HG02943 (cell line): ENCODE results near the gene HPGDS.
"Not testable (repeated sequence)": the region's sequence is repeated elsewhere in the genome, so short reads cannot be mapped to it uniquely, and the experiment has no call there.

Experiments used
- ATAC-seq: cut with Tn5 transposase; IDR thresholded peaks from one replicate; pipeline ENCODE4 v1.9.1; 2021; ENCODE audit warnings: mild to moderate bottlenecking, low read depth, moderate library complexity; ENCODE audit not compliant: unreplicated experiment

HPGDS gene

GRCh38 chr4:94332983-94333590 lies 9.5 kb downstream of the HPGDS start:
- no peak for ATAC-seq

- no peak for ATAC-seq
Measured at GRCh38 chr4:94329933-94330332, 12.7 kb downstream of the HPGDS start.

- no peak for ATAC-seq
Measured at GRCh38 chr4:94325835-94326234, 16.8 kb downstream of the HPGDS start.

- not testable (repeated sequence) for ATAC-seq
Measured at GRCh38 chr4:94319927-94320326, 22.7 kb downstream of the HPGDS start.

- no peak for ATAC-seq
Measured at GRCh38 chr4:94307231-94307871, 35.3 kb downstream of the HPGDS start.

- ATAC-seq = no peak
Measured at GRCh38 chr4:94306713-94307112, 35.9 kb downstream of the HPGDS start.

GRCh38 chr4:94305466-94306225 lies 37.0 kb downstream of the HPGDS start:
- ATAC-seq = no peak

- ATAC-seq = no peak
Measured at GRCh38 chr4:94304365-94304971, 38.2 kb downstream of the HPGDS start.

- ATAC-seq = no peak
Measured at GRCh38 chr4:94302191-94302590, 40.4 kb downstream of the HPGDS start.

- no peak for ATAC-seq
Measured at GRCh38 chr4:94298725-94299252, 43.8 kb downstream of the HPGDS start.

- not testable (repeated sequence) for ATAC-seq
Measured at GRCh38 chr4:94295473-94295872, 47.2 kb downstream of the HPGDS start.

GRCh38 chr4:94293981-94294380 lies 48.7 kb downstream of the HPGDS start:
- ATAC-seq = not testable (repeated sequence)

- no peak for ATAC-seq
Measured at GRCh38 chr4:94290245-94290644, 52.4 kb downstream of the HPGDS start.

- no peak for ATAC-seq
Measured at GRCh38 chr4:94285666-94286065, 57.0 kb downstream of the HPGDS start.

- ATAC-seq = no peak
Measured at GRCh38 chr4:94284889-94285288, 57.7 kb downstream of the HPGDS start.

GRCh38 chr4:94278781-94279180 lies 63.9 kb downstream of the HPGDS start:
- ATAC-seq = no peak

GRCh38 chr4:94277534-94277933 lies 65.1 kb downstream of the HPGDS start:
- ATAC-seq = no peak

- no peak for ATAC-seq
Measured at GRCh38 chr4:94276204-94276603, 66.4 kb downstream of the HPGDS start.

GRCh38 chr4:94274912-94275311 lies 67.7 kb downstream of the HPGDS start:
- no peak for ATAC-seq

GRCh38 chr4:94271248-94271647 lies 71.4 kb downstream of the HPGDS start:
- no peak for ATAC-seq

GRCh38 chr4:94267037-94267436 lies 75.6 kb downstream of the HPGDS start:
- ATAC-seq = no peak
